ENCODE results near the gene PRELID1.

Gene PRELID1

DNA sequence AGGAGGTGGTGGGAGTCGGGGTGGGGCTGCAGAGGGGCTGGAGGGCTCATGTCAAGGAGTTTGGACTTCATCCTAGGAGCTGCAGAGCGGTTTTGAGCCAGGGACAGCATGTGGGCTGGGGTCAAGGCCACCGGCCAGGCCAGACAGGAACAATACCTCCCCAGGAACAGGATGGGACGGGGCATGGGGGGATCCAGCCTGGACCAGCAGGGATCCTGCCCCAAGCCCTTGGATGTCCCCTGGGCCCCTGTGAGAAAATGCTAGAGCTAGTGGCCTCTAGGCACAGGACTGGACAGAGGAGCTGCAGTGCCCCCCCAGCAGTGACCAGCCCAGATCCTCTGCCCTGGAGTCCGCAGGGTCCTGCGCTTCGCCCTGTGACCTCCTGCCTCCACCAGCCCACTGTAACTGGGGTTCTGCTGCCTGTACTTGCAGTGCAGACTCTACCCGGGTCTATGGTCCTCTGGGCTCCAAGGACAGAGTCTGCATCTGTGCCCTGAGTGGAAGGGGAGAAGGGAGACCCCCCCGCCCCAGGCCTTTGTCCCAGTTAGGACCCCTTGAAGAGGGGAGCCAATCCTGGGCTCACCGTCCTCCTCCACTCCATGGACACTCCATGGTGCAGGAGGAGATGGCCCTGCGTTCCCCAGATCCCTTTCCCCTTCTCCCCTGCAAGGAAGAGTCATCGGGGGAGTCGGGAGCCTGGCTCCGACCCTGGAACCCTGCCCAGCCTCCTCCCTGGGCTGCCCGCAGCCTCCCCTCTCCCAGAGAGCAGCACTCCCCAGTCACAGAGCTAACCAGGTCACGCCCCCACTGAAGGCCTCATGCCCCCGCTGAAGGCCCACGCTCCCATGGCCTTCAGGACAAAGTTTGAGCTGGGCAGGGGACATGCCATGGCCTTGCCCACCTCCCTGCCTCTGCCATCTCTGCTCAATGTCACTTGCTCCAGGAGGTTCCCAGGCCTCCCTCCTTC, 11.1 kb downstream of the PRELID1 start:
- H3K4me3 ChIP-seq (ENCODE audit: low read depth, low read length) = no peak overlapping the region
- TF ChIP-seq MYC (IDR thresholded peaks at IDR 0.05; ENCODE audit: low read depth, low read length) = no peak
- TF ChIP-seq POLR2A (IDR thresholded peaks at IDR 0.05; ENCODE audit: extremely low read depth, insufficient read length) = no peak
- no peak for DNase-seq (ENCODE audit: low read depth)

DNA sequence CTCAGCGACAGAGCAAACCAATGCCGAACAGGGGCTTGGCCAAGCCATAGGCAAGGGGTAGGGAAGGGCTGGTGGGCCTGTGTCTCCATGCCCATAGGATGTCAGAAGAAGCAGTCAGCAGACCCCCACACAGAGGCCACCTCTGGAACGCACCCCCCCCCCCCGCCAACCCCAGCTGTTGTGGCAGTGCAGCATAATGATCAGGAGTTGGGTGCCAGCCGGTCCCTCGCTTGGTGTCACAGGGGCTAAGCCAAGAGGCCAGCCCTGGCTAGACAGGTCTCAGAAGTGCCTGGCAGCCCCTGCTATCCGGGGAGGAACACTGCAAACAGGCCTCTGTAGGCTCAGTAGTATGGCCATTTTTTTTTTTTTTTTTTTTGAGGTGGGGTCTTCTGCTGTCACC, 11.8 kb downstream of the PRELID1 start:
- no peak for TF ChIP-seq MYC (IDR thresholded peaks at IDR 0.05; ENCODE audit: low read depth, low read length)
- TF ChIP-seq, protein P1, sequence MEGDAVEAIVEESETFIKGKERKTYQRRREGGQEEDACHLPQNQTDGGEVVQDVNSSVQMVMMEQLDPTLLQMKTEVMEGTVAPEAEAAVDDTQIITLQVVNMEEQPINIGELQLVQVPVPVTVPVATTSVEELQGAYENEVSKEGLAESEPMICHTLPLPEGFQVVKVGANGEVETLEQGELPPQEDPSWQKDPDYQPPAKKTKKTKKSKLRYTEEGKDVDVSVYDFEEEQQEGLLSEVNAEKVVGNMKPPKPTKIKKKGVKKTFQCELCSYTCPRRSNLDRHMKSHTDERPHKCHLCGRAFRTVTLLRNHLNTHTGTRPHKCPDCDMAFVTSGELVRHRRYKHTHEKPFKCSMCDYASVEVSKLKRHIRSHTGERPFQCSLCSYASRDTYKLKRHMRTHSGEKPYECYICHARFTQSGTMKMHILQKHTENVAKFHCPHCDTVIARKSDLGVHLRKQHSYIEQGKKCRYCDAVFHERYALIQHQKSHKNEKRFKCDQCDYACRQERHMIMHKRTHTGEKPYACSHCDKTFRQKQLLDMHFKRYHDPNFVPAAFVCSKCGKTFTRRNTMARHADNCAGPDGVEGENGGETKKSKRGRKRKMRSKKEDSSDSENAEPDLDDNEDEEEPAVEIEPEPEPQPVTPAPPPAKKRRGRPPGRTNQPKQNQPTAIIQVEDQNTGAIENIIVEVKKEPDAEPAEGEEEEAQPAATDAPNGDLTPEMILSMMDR (IDR thresholded peaks at IDR 0.05; ENCODE audit: low read depth, low read length) = no peak
- TF ChIP-seq, protein P2, sequence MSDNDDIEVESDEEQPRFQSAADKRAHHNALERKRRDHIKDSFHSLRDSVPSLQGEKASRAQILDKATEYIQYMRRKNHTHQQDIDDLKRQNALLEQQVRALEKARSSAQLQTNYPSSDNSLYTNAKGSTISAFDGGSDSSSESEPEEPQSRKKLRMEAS (IDR thresholded peaks at IDR 0.05; ENCODE audit: low read depth, low read length) = no peak
- no peak for TF ChIP-seq POLR2A (IDR thresholded peaks at IDR 0.05; ENCODE audit: extremely low read depth, insufficient read length)
- H3K4me3 ChIP-seq (ENCODE audit: low read depth, low read length) = no peak overlapping the region
- no peak for DNase-seq (ENCODE audit: low read depth)

DNA sequence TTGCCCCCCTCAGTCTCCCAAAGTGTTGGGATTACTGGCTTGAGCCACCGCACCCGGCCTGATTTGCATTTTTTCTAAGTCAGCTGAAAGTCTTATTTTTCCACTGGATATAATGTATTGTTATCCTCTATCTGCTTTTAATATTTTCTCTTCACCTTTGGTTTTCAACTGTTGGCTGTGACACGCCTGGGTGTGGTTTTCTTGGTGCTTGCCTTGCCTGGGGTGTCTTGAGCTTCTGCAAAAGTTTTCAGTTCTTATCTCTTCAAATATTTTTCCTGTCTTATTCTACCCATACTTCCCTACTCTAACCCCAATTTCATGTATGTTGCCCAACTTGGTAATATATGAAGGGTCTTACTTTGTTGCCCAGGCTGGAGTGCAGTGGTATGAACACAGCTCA, 12.4 kb downstream of the PRELID1 start:
- H3K4me3 ChIP-seq (ENCODE audit: low read depth, low read length) = no peak overlapping the region
- no peak for DNase-seq (ENCODE audit: low read depth)
- TF ChIP-seq, protein P1 (IDR thresholded peaks at IDR 0.05; ENCODE audit: low read depth, low read length) = no peak
- TF ChIP-seq MYC (IDR thresholded peaks at IDR 0.05; ENCODE audit: low read depth, low read length) (no peak), POLR2A (IDR thresholded peaks at IDR 0.05; ENCODE audit: extremely low read depth, insufficient read length) (no peak)
- TF ChIP-seq, protein P2 (IDR thresholded peaks at IDR 0.05; ENCODE audit: low read depth, low read length) = no peak

- peak; percentile 82 for DNase-seq (ENCODE audit: low read depth)
- H3K4me3 ChIP-seq (ENCODE audit: low read depth, low read length) = no peak overlapping the region
- TF ChIP-seq, protein P1 (IDR thresholded peaks at IDR 0.05; ENCODE audit: low read depth, low read length) = peak; percentile 85
- no peak; the same call in 1 of the 2 replicates for TF ChIP-seq MYC (IDR thresholded peaks at IDR 0.05; ENCODE audit: low read depth, low read length)
These were observed 14.4 kb downstream of the PRELID1 start for GRCh38 chr5:177317959-177318377.

- no peak for DNase-seq (ENCODE audit: low read depth)
- TF ChIP-seq MYC (IDR thresholded peaks at IDR 0.05; ENCODE audit: low read depth, low read length) = no peak
- TF ChIP-seq, protein P1 (IDR thresholded peaks at IDR 0.05; ENCODE audit: low read depth, low read length) = no peak
- TF ChIP-seq, protein P2 (IDR thresholded peaks at IDR 0.05; ENCODE audit: low read depth, low read length) = no peak
- no peak for TF ChIP-seq POLR2A (IDR thresholded peaks at IDR 0.05; ENCODE audit: extremely low read depth, insufficient read length)
These were observed 16.5 kb downstream of the PRELID1 start for GRCh38 chr5:177319913-177320588.

DNA sequence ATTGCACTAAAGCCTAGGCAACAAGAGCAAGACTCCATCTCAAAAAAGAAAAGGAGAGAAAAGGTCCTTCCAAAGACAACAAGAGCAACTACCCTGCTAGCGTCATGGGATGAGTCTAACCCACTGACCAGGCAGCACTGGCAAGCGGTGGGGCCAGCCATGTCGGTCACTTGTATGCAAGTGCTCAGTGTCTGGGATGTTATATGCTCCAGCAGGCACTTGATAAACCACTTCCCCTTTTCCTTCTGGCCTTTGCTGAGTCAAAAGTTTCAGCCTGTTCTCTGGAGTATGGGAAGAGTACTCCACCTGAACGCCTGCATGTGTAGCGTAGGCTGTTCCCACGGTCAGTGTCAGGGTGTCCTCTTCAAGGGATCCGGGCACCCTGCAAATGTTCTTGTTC, 17.3 kb downstream of the PRELID1 start:
- peak; percentile 76 for DNase-seq (ENCODE audit: low read depth)
- no peak overlapping the region for H3K4me3 ChIP-seq (ENCODE audit: low read depth, low read length)
- TF ChIP-seq, protein P2 (IDR thresholded peaks at IDR 0.05; ENCODE audit: low read depth, low read length) = no peak
- TF ChIP-seq MYC (IDR thresholded peaks at IDR 0.05; ENCODE audit: low read depth, low read length) (no peak), POLR2A (IDR thresholded peaks at IDR 0.05; ENCODE audit: extremely low read depth, insufficient read length) (no peak)
- TF ChIP-seq, protein P1 (IDR thresholded peaks at IDR 0.05; ENCODE audit: low read depth, low read length) = no peak

More at GRCh38 chr5:177319913-177320588, 16.5 kb downstream of the PRELID1 start:
- H3K4me3 ChIP-seq (ENCODE audit: low read depth, low read length) = no peak overlapping the region
